Motor neuron (in vitro differentiated cells): ENCODE measurements around the gene MAPK14. TPM values are rescaled to one million over a fixed set of nuclear protein-coding genes. Genes with fewer than 3 reads are reported as not detected.
"Not testable (repeated sequence)": the region's sequence is repeated elsewhere in the genome, so short reads cannot be mapped to it uniquely, and the experiment has no call there.

Source experiments
- ATAC-seq, 8 experiments: fragments of 200-7000 bp; cut with Tn5 transposase; replicated peaks in 6 of 8; 2 replicates each; pipeline ENCODE4 v1.8.0; 2021; ENCODE audit warnings: mild to moderate bottlenecking in 8 of 8, moderate library complexity in 8 of 8
- H3K27ac ChIP-seq, 2 donors: fragments of 250-450 bp; sonication (Bioruptor Pico); 2 replicates each; pipeline ENCODE4 v1.9.0; 2021; ENCODE audit warnings: antibody characterized with exemption in 2 of 2, mild to moderate bottlenecking in 2 of 2, moderate library complexity in 1 of 2
- H3K4me1 ChIP-seq, 2 donors: fragments of 250-450 bp; sonication (Bioruptor Pico); replicated peaks in 1 of 2; 2 replicates each; pipeline ENCODE4 v1.6.1; 2021; ENCODE audit warnings: antibody characterized with exemption in 2 of 2, mild to moderate bottlenecking in 2 of 2, moderate library complexity in 1 of 2
- H3K4me3 ChIP-seq, 5 donors: fragments of 250-450 bp; sonication (Bioruptor Pico); 2 replicates each; pipeline ENCODE4 v1.9.0; 2021; ENCODE audit warnings: antibody characterized with exemption in 5 of 5, mild to moderate bottlenecking in 5 of 5, moderate library complexity in 4 of 5
- WGBS, 10 experiments: fragments of 450-650 bp; shearing (Covaris generic); methylation state at CpG; one replicate each; pipeline ENCODE4 v1.0.0; 2022; 5-methylcytosine and 5-hydroxymethylcytosine counted together
- in situ Hi-C, 9 experiments: fragments of 400-800 bp; cut with MboI; loops; one replicate each; pipeline ENCODE4 v1.15.0; 2021; ENCODE audit warnings: low sequenced_read_pairs in 9 of 9, low pct_unique_long_range_greater_than_20kb in 2 of 9; ENCODE audit not compliant: unreplicated experiment in 9 of 9
- total RNA-seq, 8 experiments: library from RNA; unstranded; fragments of 300-600 nt; gene quantifications; 2 replicates each; pipeline versions ENCODE4 v1.2.3 to v1.2.4, GENCODE V29; 2022

The MAPK14 gene
- total RNA-seq, 8 experiments from 2014 or later = 14.7 to 52.3 (median 21.9) TPM

DNA sequence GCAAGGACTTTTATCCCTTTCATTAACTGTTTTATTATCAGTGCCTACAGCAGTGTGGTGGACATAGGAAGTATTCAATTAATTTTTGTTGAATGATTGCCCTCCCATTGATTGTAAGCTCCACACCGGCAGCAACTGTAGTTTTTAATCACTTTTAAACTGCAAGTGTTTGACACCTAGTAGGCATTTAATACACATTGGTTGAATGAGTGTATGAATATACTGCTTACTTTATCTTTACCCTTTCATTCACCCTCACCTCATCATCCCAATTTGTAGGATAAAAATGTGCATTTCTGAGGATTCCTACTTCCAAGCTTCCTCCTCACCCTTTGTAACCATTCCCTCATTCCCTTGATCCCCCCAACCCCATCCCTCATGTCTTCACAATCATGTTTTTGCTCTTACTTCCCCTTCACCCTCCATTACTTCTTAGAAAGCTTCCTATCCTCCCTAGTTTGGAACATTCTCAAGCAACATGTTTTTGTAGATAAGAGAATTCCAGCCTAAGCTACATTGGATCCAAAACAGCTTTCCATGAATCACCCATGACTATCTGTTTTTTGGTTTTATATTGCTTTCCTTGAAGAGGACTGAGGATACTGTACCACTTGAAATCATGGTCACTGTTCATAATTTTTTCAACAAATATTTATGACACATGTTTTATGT, 2.2 kb upstream of the MAPK14 start:
- no peak for ATAC-seq
- Histone ChIP-seq H3K27ac (no peak overlapping the region), H3K4me1 (peaks cover 0 to 7% of the 10 kb centered on the region in 2 donors), H3K4me3 (no peak overlapping the region)
- WGBS, 10 experiments = 20 to 100% (median 100%) methylated on average over 1 of the region's 1 CpG; no CpG with 5 or more reads in 3 of the 10 experiments
- in situ Hi-C loops = no loop called here

- no peak for ATAC-seq
- 29 to 83% (median 57%) methylated on average over 1 to 5 of the region's 5 CpGs for WGBS, 10 experiments
- Histone ChIP-seq H3K4me3 (no peak overlapping the region), H3K27ac (no peak overlapping the region), H3K4me1 (peaks cover 0 to 7% of the 10 kb centered on the region in 2 donors)
- in situ Hi-C loops = no loop called here
These were observed 1.7 kb upstream of the MAPK14 start for GRCh38 chr6:36025932-36026327.

- Histone ChIP-seq H3K4me3 (peak overlapping the region; percentile 61 to 88 (median 75)), H3K4me1 (peaks cover 0 to 7% of the 10 kb centered on the region in 2 donors), H3K27ac (peak overlapping the region; percentile 77 to 85)
- peak; percentile 16 to 60 (median 50) for ATAC-seq
- in situ Hi-C loops = no loop called here
- 0 to 7% (median 1%) methylated on average over 1 to 16 of the region's 44 CpGs; no CpG with 5 or more reads in 6 of the 10 experiments for WGBS, 10 experiments
These were observed 674 bp downstream of the MAPK14 start for GRCh38 chr6:36028088-36028876.

DNA sequence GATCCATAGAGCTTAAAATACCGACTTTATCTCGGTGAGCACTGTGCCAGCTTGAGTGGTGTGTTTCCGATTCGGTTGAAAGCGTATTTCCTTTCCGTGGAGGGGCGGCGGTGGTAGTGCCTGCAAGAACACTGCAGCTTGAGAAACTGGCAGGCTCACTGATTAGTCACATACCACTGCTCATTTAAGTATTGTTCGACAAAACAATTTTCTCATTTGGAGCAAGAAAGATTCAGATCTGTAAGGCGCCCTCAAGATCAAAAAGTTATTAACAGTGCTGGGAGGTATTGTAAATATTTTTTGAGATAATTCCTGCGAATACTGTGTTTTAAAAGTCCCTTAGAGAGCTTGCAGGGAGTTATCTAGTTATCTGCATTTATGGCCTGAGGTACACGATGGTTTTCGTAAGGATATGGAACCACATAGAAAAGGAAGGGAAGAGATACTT, 1.3 kb downstream of the MAPK14 start:
- WGBS, 10 experiments = 0 to 5% (median 1%) methylated on average over 1 to 13 of the region's 13 CpGs
- in situ Hi-C loops = no loop called here
- Histone ChIP-seq H3K4me1 (peaks cover under 1 to 11% of the 10 kb centered on the region in 2 donors), H3K27ac (no peak overlapping the region), H3K4me3 (peak overlapping the region; percentile 61 to 88 (median 75))
- peak in 3 of 8 experiments; percentile 8 for ATAC-seq

GRCh38 chr6:36029464-36029863, 1.9 kb downstream of the MAPK14 start:
- in situ Hi-C loops = no loop called here
- ATAC-seq = no peak
- peak overlapping the region; percentile 61 to 88 (median 75) for H3K4me3 ChIP-seq
- no peak overlapping the region for H3K27ac ChIP-seq
- 0 to 21% (median 14%) methylated on average over 3 to 6 of the region's 6 CpGs for WGBS, 10 experiments
- peaks cover 4 to 17% of the 10 kb centered on the region in 2 donors for H3K4me1 ChIP-seq

- WGBS, 10 experiments = 57 to 100% (median 87%) methylated on average over 1 of the region's 1 CpG; no CpG with 5 or more reads in 2 of the 10 experiments
- ATAC-seq = no peak
- Histone ChIP-seq H3K27ac (no peak overlapping the region), H3K4me3 (no peak overlapping the region), H3K4me1 (peaks cover 4 to 17% of the 10 kb centered on the region in 2 donors)
- in situ Hi-C loops = no loop called here
These were observed 4.7 kb downstream of the MAPK14 start for GRCh38 chr6:36032261-36032660.

DNA sequence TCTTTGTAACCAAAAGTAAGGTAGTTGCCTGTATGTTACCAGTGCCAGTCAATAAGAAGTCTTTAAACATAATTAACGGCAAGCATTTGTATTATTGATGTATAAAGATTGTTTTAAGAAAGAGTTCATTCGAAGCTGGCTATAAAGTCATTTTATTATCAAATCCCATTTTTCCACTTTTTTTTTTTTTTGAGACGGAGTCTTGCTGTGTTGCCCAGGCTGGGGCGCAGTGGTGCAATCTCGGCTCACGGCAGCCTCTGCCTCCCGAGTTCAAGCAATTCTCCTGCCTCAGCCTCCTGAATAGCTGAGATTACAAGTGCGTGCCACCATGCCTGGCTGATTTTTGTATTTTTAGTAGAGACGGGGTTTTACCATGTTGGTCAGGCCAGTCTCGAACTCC, 5.5 kb downstream of the MAPK14 start:
- ATAC-seq, in situ Hi-C loops, H3K4me3 ChIP-seq, H3K27ac ChIP-seq: not testable (repeated sequence)
- WGBS, 10 experiments = 85 to 100% (median 100%) methylated on average over 1 to 10 of the region's 10 CpGs; no CpG with 5 or more reads in 1 of the 10 experiments
- peaks cover 4 to 17% of the 10 kb centered on the region in 2 donors for H3K4me1 ChIP-seq

DNA sequence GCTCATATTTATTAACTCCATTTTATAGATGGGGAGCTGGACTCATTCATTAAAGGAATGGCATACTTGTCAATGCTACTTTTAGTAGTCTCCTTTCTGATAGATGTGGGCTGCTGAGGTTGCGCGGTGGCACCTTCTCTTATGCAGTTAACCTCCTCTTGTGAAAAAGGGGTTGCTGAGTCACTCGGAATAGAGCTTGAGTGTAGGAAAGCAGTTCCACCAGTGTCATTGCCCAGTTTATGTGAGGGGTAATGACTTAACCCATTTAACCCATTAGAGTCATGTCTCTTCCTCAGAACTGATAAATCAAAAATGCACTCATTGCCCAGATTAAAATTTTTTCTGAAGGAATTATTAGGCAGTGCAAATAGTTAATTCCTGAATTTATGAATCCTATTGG, 6.3 kb downstream of the MAPK14 start:
- H3K4me3 ChIP-seq = no peak overlapping the region
- no peak overlapping the region for H3K27ac ChIP-seq
- 14 to 73% (median 40%) methylated on average over 1 to 3 of the region's 3 CpGs; no CpG with 5 or more reads in 3 of the 10 experiments for WGBS, 10 experiments
- in situ Hi-C loops = no loop called here
- H3K4me1 ChIP-seq = peaks cover 4 to 17% of the 10 kb centered on the region in 2 donors
- ATAC-seq = peak in 5 of 8 experiments; percentile 25 to 73 (median 56)

DNA sequence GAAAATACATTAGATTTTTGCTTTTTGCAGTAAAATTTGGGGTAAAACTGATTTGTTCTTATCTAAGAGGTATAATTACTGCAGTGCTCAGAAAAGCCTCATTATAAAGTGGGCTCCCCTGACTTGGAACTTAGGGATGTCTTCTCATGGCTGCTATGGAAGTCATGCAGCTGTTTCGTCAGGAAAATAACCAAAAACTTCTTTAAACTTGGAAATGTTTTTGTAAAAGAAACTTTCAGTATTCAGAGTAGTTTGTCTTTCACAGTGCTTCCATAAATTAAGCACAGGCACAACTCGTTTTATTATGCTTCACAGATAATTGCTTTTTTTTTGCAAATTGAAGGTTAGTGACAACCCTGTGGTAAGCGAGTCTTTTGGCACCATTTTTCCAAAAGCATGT, 6.8 kb downstream of the MAPK14 start:
- H3K4me3 ChIP-seq = no peak overlapping the region
- in situ Hi-C loops = no loop called here
- 21 to 96% (median 79%) methylated on average over 2 to 3 of the region's 3 CpGs for WGBS, 10 experiments
- H3K27ac ChIP-seq = no peak overlapping the region
- peaks cover 4 to 17% of the 10 kb centered on the region in 2 donors for H3K4me1 ChIP-seq
- ATAC-seq = no peak

- H3K27ac ChIP-seq = no peak overlapping the region
- ATAC-seq = no peak
- H3K4me1 ChIP-seq = peaks cover 4 to 10% of the 10 kb centered on the region in 2 donors
- H3K4me3 ChIP-seq = no peak overlapping the region
- WGBS, 10 experiments = 75 to 100% (median 93%) methylated on average over 1 to 2 of the region's 4 CpGs; no CpG with 5 or more reads in 1 of the 10 experiments
- in situ Hi-C loops = no loop called here
These were observed 7.6 kb downstream of the MAPK14 start for GRCh38 chr6:36035225-36035624.

DNA sequence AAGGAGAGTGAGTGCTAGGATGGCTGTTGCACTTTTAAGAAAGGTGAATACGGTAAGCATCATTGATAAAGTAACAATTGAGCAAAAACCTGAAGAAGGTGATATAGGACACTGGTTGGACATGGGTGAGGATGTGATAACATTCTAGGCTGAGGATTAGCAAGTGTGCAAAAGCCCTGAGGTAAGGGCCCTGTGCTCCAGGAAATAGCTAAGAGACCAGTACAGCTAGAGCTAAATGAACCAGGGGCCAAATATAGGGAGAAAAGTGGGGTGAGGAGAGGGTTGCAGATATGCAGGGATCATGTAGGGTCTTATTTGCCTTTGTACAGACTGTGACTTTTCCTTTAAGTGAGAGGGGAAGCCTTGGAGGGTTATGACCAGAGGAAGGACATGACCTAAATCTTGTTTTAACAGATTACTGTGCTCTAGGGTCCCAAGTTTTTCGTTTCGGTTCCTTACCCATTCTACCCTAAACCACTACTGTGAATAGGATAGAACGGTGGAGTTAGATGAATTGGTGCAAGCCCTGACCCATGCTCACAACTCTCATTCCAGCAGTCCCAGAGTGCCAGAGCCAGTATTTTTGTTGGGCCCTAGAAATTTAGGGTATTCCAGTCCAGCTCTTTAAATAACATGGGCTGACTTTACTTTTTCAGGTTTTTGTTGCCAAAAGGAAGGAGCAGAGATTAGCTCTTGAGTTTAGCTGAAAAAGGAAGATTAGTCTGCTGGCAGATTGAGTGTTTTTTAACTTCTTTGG, 10.7 kb downstream of the MAPK14 start:
- in situ Hi-C loops = no loop called here
- no peak overlapping the region for H3K27ac ChIP-seq
- 82 to 100% (median 95%) methylated on average over 1 to 4 of the region's 4 CpGs; no CpG with 5 or more reads in 1 of the 10 experiments for WGBS, 10 experiments
- no peak overlapping the region for H3K4me3 ChIP-seq
- ATAC-seq = no peak
- H3K4me1 ChIP-seq = peaks cover 4 to 10% of the 10 kb centered on the region in 2 donors

- in situ Hi-C loops = no loop called here
- Histone ChIP-seq H3K4me3 (no peak overlapping the region), H3K27ac (no peak overlapping the region), H3K4me1 (peaks cover 1 to 4% of the 10 kb centered on the region in 2 donors)
- ATAC-seq = peak in 1 of 8 experiments; percentile 8
These were observed 11.5 kb downstream of the MAPK14 start for GRCh38 chr6:36039112-36039511.

DNA sequence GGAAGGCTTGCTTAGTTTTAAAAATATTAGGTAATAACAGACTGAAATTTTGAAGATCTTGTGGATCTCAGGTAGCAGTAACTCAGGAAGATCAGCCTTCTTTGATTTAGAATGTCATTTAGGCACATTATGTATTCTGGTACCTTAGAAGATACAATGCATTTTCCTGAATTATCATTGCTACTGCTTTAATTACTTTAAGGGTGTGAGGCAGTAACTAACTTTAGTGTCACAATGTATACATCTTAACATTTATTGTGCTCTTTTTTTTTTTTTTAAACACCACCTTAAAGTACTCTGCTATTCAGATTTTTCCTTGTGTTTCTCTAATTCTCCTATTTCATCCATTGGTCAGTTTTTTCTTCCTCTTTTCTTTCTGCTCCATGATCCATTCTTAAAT, 13.3 kb downstream of the MAPK14 start:
- no peaks in the 10 kb centered on the region for H3K4me1 ChIP-seq
- no peak overlapping the region for H3K4me3 ChIP-seq
- ATAC-seq = no peak
- no peak overlapping the region for H3K27ac ChIP-seq
- in situ Hi-C loops = no loop called here
